Endothelial cell (in vitro differentiated cells): Measurements from ENCODE around the gene PRKCA. TPM values are rescaled to one million over a fixed set of nuclear protein-coding genes. Genes with fewer than 3 reads are reported as not detected.

ENCODE experiments used
- DNase-seq: peaks from one replicate; pipeline ENCODE4 v3.0.0; 2021; ENCODE audit warnings: low spot score
- H3K27ac Mint-ChIP-seq: one replicate; pipeline ENCODE4 v1.8.0; 2021; ENCODE audit warnings: mixed read lengths, inconsistent platforms; ENCODE audit not compliant: unreplicated experiment
- H3K27me3 Mint-ChIP-seq: one replicate; pipeline ENCODE4 v1.8.0; 2021; ENCODE audit warnings: mild to moderate bottlenecking, moderate library complexity, mixed read lengths, inconsistent platforms; ENCODE audit not compliant: unreplicated experiment
- H3K36me3 Mint-ChIP-seq: one replicate; pipeline ENCODE4 v1.8.0; 2021; ENCODE audit warnings: mild to moderate bottlenecking, low read depth, mixed read lengths, inconsistent platforms; ENCODE audit not compliant: unreplicated experiment
- H3K4me1 Mint-ChIP-seq: one replicate; pipeline ENCODE4 v1.8.0; 2021; ENCODE audit warnings: mild to moderate bottlenecking, mixed read lengths, inconsistent platforms; ENCODE audit not compliant: unreplicated experiment
- H3K4me3 Mint-ChIP-seq: one replicate; pipeline ENCODE4 v1.8.0; 2021; ENCODE audit warnings: mild to moderate bottlenecking, mixed read lengths, inconsistent platforms; ENCODE audit not compliant: unreplicated experiment
- H3K9me3 Mint-ChIP-seq: one replicate; pipeline ENCODE4 v1.8.0; 2021; ENCODE audit warnings: mixed read lengths, inconsistent platforms; ENCODE audit not compliant: unreplicated experiment
- CTCF ChIP-seq: fragments of 200-600 bp; sonication (generic); IDR thresholded peaks from one replicate; pipeline ENCODE4 v1.5.0; 2021; ENCODE audit warnings: antibody characterized with exemption; ENCODE audit not compliant: unreplicated experiment
- total RNA-seq: library from RNA; stranded (reverse); fragmentation: NEBNext Ultra II Directional; extraction: Animal tissue kit (Norgen Biotek cat#: 25700); gene quantifications from one replicate; pipeline ENCODE4 v1.2.1, GENCODE V29; 2021; ENCODE audit not compliant: unreplicated experiment

The PRKCA gene
- total RNA-seq, 1 donor from 2014 or later: 2.1 TPM

DNA sequence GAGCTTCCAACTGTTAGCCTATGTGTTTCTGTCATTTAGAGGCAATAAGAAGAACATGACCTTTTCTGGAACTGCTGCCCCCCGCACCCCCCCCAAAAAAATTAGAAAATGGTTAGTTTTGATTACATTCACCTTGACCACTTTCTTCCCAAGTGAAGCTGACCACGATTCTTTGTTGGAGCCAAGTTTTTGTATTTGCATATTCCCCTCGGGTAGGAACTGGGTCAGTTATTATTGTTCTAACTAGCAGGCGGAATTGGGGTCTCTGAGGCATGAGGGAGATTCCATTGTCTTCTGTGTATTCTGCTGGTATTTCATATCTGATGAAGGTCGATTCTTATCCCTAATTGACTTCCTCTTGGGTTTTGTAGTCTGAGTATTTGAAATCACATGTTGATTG is 231.6 kb downstream of the PRKCA start:
- DNase-seq: no peak
- Mint-ChIP-seq H3K27me3 (peaks cover 1% of the 10 kb centered on the region), H3K9me3 (no peaks in the 10 kb centered on the region), H3K36me3 (no peaks in the 10 kb centered on the region), H3K4me3 (no peak overlapping the region), H3K4me1 (no peaks in the 10 kb centered on the region), H3K27ac (no peak overlapping the region)
- no peak for TF ChIP-seq CTCF

GRCh38 chr17:66535611-66536010 is 233.2 kb downstream of the PRKCA start:
- no peaks in the 10 kb centered on the region for H3K27me3 Mint-ChIP-seq
- H3K36me3 Mint-ChIP-seq: no peaks in the 10 kb centered on the region
- no peaks in the 10 kb centered on the region for H3K4me1 Mint-ChIP-seq
- no peak for DNase-seq
- H3K9me3 Mint-ChIP-seq: no peaks in the 10 kb centered on the region
- no peak for TF ChIP-seq CTCF
- no peak overlapping the region for H3K27ac Mint-ChIP-seq
- H3K4me3 Mint-ChIP-seq: no peak overlapping the region

DNA sequence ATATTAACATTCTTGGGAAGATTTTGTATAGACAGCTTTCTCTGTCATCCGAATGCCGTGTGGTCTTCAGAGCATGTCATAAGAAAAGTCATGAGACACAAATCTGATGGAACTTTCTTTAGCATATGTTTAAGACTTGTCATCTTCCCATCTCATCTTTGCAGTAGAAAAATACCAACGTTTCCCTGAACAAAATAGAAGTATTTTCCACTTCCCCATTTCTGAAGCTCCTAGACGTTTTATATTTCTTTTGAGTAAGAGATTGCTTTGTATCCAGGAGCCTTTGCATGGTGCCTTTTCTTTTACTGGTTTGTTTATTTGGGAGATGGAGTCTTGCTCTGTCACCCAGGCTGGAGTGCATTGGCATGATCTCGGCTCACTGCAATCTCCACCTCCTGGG is 235.1 kb downstream of the PRKCA start:
- no peaks in the 10 kb centered on the region for H3K9me3 Mint-ChIP-seq
- no peak overlapping the region for H3K27ac Mint-ChIP-seq
- H3K4me3 Mint-ChIP-seq: no peak overlapping the region
- H3K4me1 Mint-ChIP-seq: no peaks in the 10 kb centered on the region
- peaks cover 2% of the 10 kb centered on the region for H3K27me3 Mint-ChIP-seq
- no peak for DNase-seq
- no peak for TF ChIP-seq CTCF
- H3K36me3 Mint-ChIP-seq: no peaks in the 10 kb centered on the region

DNA sequence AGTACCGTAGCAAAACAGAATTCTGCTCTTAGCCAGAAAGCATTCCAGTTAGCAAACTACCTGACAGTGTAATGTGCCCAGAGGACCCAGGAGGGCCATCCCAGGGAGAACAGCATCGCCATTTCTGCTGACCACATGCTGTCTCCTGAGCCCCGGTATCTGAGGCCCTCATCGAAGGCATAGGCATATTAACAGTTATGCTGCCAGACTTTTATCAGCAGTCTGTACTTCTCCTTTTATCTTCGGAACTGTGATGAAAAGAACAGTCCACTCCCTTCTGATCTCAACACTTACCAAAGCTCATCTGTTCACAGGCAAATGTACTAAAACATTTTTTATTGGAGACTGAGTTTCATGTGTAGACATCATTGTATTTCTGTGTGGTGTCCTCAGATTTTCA is 236.4 kb downstream of the PRKCA start:
- TF ChIP-seq CTCF: no peak
- Mint-ChIP-seq H3K27me3 (peaks cover 2% of the 10 kb centered on the region), H3K4me3 (no peak overlapping the region), H3K9me3 (no peaks in the 10 kb centered on the region), H3K4me1 (no peaks in the 10 kb centered on the region), H3K27ac (no peak overlapping the region), H3K36me3 (no peaks in the 10 kb centered on the region)
- DNase-seq: no peak

- Mint-ChIP-seq H3K4me3 (no peak overlapping the region), H3K27me3 (peaks cover 2% of the 10 kb centered on the region), H3K27ac (no peak overlapping the region), H3K9me3 (no peaks in the 10 kb centered on the region), H3K36me3 (no peaks in the 10 kb centered on the region), H3K4me1 (no peaks in the 10 kb centered on the region)
- DNase-seq: no peak
- TF ChIP-seq CTCF: no peak
Observed at GRCh38 chr17:66540131-66540781, 237.8 kb downstream of the PRKCA start.
